Adrenal gland (tissue), 12 donors: Measurements from ENCODE around the gene RPA3. TPM values are rescaled to one million over a fixed set of nuclear protein-coding genes. Genes with fewer than 3 reads are reported as not detected.

Experiments
- DNase-seq, 7 donors: peaks; one replicate each; pipeline ENCODE4 v3.0.0-alpha.2; 2019 to 2020
- H3K27ac ChIP-seq, 5 donors: fragments of 200-600 bp; sonication (generic) in 4 of 5; 1 replicate in 3 of 5; 2 replicates in 2 of 5; pipeline versions ENCODE4 v1.5.1 to v1.8.0; 2016 to 2020; ENCODE audit warnings: mild to moderate bottlenecking in 1 of 5
- H3K27me3 ChIP-seq: fragments of 200-600 bp; 2 replicates; pipeline ENCODE4 v1.8.0; 2021
- H3K36me3 ChIP-seq, 2 donors: fragments of 200-600 bp; replicated peaks in 1 of 2; 1 replicate in 1 of 2; 2 replicates in 1 of 2; pipeline versions ENCODE4 v1.5.1 to v1.8.0; 2018 to 2022
- H3K4me1 ChIP-seq, 2 donors: fragments of 200-600 bp; replicated peaks in 1 of 2; 1 replicate in 1 of 2; 2 replicates in 1 of 2; pipeline versions ENCODE4 v1.5.1 to v1.8.0; 2018 to 2021
- H3K4me3 ChIP-seq, 4 donors: fragments of 200-600 bp; sonication (generic) in 3 of 4; one replicate each; pipeline ENCODE4 v1.5.1; 2016 to 2018
- H3K9me3 ChIP-seq, 3 donors: fragments of 200-600 bp; sonication (generic) in 1 of 3; replicated peaks in 1 of 3; 1 replicate in 2 of 3; 2 replicates in 1 of 3; pipeline versions ENCODE4 v1.5.1 to v1.8.0; 2016 to 2021
- POLR2A ChIP-seq, 2 donors: fragments of 450-650 bp; IDR thresholded peaks; one replicate each; pipeline ENCODE4 v1.6.1; 2017; ENCODE audit warnings: antibody characterized with exemption in 2 of 2, mild to moderate bottlenecking in 2 of 2, moderate library complexity in 1 of 2
- WGBS, 4 donors: extraction: QIAGEN DNeasy Blood & Tissue Kit in 2 of 4; methylation state at CpG; one replicate each; pipeline versions ENCODE4 v1.1.5 to v1.1.7; 2013 to 2017; 5-methylcytosine and 5-hydroxymethylcytosine counted together
- intact Hi-C, 2 donors: fragments of 100-400 bp; cut with DNase I; formaldehyde crosslinking; loops; one replicate each; pipeline versions ENCODE4 v1.14.1 to v1.15.0; 2022 to 2023
- polyA plus RNA-seq, 3 donors: library from polyadenylated mRNA; stranded (reverse); fragments of 200-250 nt in 2 of 3; fragments of 350-450 nt in 1 of 3; fragmentation: Illumina TruSeq in 1 of 3; extraction: RNeasy Lipid Tissue Mini Kit (QIAGEN cat#74804) in 1 of 3; gene quantifications; one replicate each; pipeline ENCODE4 v1.2.3, GENCODE V29; 2013 to 2014
- total RNA-seq, 9 donors: library from RNA; depleted of rRNA in 4 of 9; stranded (reverse); fragments of >200 nt in 4 of 9; fragments of 120-200 nt in 1 of 9; fragmentation: NEBNext Ultra II Directional in 1 of 9; extraction: Animal tissue kit (Norgen Biotek cat#: 25700) in 1 of 9; gene quantifications; one replicate each; pipeline versions ENCODE4 v1.1.0 to v1.2.4, GENCODE V29; 2013 to 2023
- TF ChIP-seq, protein P1 (sequence below), 6 experiments: fragments of 450-650 bp in 4 of 6; fragments of 200-600 bp in 2 of 6; sonication (generic) in 1 of 6; IDR thresholded peaks; 1 replicate in 5 of 6; 2 replicates in 1 of 6; pipeline versions ENCODE4 v1.5.1 to v1.8.0; 2016 to 2021; ENCODE audit warnings: antibody characterized with exemption in 6 of 6, mild to moderate bottlenecking in 2 of 6, moderate library complexity in 1 of 6
- donor health status: healthy with polysubstance abuse.
- donor health status: Bipolar disorder and iron deficiency.
- donor health status: DM: yes; HTN: yes; CAD: no.
- donor health status: DM: no; HTN: no; CAD: no.
- donor health status: DM: no; HTN: no; CAD: no.
- donor health status: DM: yes; HTN: yes; CAD: no.

The RPA3 gene
- total and polyA plus RNA-seq, 12 donors, result 15.3 to 52.5 (median 31.1) TPM

DNA sequence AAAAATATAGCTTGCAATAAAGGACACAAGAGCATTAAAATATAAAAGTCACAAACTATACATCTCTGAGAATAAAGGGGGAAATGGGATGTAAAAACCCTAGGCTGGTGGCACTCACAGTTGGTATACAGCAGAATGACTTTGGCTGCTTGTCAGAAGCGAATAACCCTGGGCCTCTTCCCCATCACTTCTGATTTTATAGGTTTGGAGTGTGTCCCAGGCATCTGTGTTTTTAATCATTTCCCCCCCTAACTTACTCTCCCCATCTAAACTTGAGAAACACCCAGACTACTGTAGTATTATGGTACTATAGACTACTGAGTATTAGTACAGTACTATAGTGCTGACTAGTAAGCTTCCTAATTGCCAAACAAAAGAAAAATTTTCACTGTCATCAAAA lies 1.8 kb upstream of the RPA3 start:
- H3K27ac ChIP-seq, result no peak overlapping the region
- intact Hi-C loops, result no loop called here
- DNase-seq, result no peak
- peaks cover 0 to 5% (median 0%) of the 10 kb centered on the region in 3 donors for H3K9me3 ChIP-seq
- no peak overlapping the region for H3K4me3 ChIP-seq
- H3K4me1 ChIP-seq, result peaks cover 0 to 7% of the 10 kb centered on the region in 2 donors
- TF ChIP-seq, protein P1, sequence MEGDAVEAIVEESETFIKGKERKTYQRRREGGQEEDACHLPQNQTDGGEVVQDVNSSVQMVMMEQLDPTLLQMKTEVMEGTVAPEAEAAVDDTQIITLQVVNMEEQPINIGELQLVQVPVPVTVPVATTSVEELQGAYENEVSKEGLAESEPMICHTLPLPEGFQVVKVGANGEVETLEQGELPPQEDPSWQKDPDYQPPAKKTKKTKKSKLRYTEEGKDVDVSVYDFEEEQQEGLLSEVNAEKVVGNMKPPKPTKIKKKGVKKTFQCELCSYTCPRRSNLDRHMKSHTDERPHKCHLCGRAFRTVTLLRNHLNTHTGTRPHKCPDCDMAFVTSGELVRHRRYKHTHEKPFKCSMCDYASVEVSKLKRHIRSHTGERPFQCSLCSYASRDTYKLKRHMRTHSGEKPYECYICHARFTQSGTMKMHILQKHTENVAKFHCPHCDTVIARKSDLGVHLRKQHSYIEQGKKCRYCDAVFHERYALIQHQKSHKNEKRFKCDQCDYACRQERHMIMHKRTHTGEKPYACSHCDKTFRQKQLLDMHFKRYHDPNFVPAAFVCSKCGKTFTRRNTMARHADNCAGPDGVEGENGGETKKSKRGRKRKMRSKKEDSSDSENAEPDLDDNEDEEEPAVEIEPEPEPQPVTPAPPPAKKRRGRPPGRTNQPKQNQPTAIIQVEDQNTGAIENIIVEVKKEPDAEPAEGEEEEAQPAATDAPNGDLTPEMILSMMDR (IDR thresholded peaks at IDR 0.05), result no peak
- no peak for TF ChIP-seq POLR2A (IDR thresholded peaks at IDR 0.05)
- 93 to 100% (median 98%) methylated on average over 1 of the region's 1 CpG for WGBS, 4 donors
- H3K27me3 ChIP-seq, result no peaks in the 10 kb centered on the region
- no peaks in the 10 kb centered on the region for H3K36me3 ChIP-seq

DNA sequence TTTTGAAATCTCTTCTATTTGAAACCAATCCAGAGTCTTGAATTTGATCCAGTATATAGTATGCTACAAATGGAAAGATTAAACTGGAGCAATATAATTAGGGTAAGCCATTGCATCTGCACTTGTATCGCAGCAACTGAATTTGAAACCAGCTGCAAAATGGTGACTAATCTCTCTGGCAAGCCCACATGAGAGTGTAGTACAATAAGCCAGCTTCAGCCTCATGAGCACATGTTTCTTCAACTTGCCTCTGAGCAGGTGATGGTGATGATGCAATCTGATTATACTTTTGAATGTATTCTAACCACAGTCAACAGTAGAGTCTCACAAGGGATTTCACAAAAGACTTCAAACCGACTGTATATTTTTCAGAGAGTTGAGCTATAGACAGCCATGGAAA lies 829 bp upstream of the RPA3 start:
- Histone ChIP-seq H3K4me3 (no peak overlapping the region), H3K9me3 (peaks cover 0 to 5% (median 0%) of the 10 kb centered on the region in 3 donors), H3K27me3 (no peaks in the 10 kb centered on the region), H3K4me1 (peaks cover 0 to 7% of the 10 kb centered on the region in 2 donors), H3K36me3 (no peaks in the 10 kb centered on the region), H3K27ac (peak overlapping the region in 1 of 5 donors; percentile 7)
- TF ChIP-seq POLR2A (IDR thresholded peaks at IDR 0.05), result no peak
- TF ChIP-seq, protein P1 (IDR thresholded peaks at IDR 0.05), result no peak
- DNase-seq, result peak; percentile 46 to 73 (median 66)
- intact Hi-C loops, result no loop called here
- WGBS, 4 donors, result 47 to 64% (median 58%) methylated on average over 2 of the region's 2 CpGs

DNA sequence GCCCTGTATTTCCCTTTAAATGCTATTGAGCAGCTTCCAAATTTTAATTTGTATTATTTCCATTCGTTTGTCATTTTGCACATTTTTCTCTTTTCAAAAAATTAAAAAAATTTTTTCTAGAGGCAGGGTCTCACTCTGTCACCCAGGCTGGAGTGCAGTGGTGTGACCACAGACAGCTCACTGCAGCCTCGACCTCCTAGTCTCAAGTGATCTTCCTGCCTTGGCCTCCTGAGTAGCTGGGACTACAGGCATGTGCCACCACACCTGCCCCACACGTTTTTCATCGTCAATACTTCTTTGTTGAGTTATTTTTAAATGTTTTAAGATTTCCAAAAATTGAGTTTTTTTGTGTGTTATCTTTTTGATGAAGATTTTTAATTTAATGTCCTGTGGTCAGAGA lies 4.7 kb downstream of the RPA3 start:
- Histone ChIP-seq H3K4me1 (no peaks in the 10 kb centered on the region), H3K9me3 (peaks cover 0 to 2% (median 0%) of the 10 kb centered on the region in 3 donors), H3K36me3 (no peaks in the 10 kb centered on the region), H3K27ac (no peak overlapping the region), H3K4me3 (no peak overlapping the region), H3K27me3 (no peaks in the 10 kb centered on the region)
- intact Hi-C loops, result no loop called here
- no peak for DNase-seq
- WGBS, 4 donors, result 85 to 91% (median 87%) methylated on average over 4 of the region's 4 CpGs
- no peak for TF ChIP-seq POLR2A (IDR thresholded peaks at IDR 0.05)
- TF ChIP-seq, protein P1 (IDR thresholded peaks at IDR 0.05), result no peak

DNA sequence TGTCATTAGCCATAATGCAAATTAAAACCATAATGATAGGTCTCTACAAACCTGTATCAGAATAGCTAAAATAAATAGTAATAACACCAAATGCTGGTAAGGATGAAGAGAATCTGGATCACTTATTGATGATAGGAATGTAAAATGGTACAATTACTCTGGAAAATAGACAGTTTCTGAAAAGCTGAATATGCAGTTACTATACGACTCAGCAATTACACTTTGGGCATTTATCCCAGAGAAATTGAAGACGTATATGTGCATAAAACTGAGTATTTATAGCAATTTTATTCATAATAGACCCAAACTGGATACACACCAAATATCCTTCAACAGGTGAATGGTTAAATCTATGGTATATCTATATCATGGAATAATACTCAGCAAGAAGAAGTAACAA lies 7.9 kb downstream of the RPA3 start:
- intact Hi-C loops, result no loop called here
- H3K27ac ChIP-seq, result no peak overlapping the region
- TF ChIP-seq, protein P1 (IDR thresholded peaks at IDR 0.05), result no peak
- TF ChIP-seq POLR2A (IDR thresholded peaks at IDR 0.05), result no peak
- no peaks in the 10 kb centered on the region for H3K36me3 ChIP-seq
- no peaks in the 10 kb centered on the region for H3K9me3 ChIP-seq
- 90 to 96% (median 92%) methylated on average over 2 of the region's 2 CpGs for WGBS, 4 donors
- no peaks in the 10 kb centered on the region for H3K27me3 ChIP-seq
- no peak overlapping the region for H3K4me3 ChIP-seq
- DNase-seq, result no peak
- peaks cover 0 to 5% of the 10 kb centered on the region in 2 donors for H3K4me1 ChIP-seq
